Measurements from ENCODE around the gene AKAP12.

The AKAP12 gene

DNA sequence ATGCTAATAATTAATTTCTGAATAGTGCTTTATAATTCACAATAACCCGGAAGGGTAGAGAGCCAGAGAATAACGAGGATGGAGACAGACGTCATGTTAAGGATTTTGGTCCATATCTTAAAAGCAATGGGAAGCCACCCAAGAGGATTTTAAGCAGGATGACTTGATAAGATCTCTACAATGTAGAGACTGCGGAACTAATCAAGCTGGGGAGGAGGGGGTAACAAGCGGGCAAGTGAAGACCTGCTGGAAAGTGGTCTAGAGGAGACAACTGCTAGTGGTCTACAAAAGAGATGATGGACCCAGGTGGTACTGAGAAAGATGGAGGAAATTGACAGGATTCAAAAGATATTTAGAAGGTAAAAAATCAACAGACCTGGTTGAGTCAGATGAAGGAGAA lies 144.4 kb downstream of the AKAP12 start:
- no peak overlapping the region for H2AFZ ChIP-seq (ENCODE audit: low read depth)
- H3K4me2 ChIP-seq, result no peak overlapping the region
- peaks cover 89% of the 10 kb centered on the region for H3K79me2 ChIP-seq (ENCODE audit: insufficient read depth, low read depth)
- H4K20me1 ChIP-seq (ENCODE audit: insufficient read depth), result no peaks in the 10 kb centered on the region
- no peak overlapping the region for H3K4me3 ChIP-seq (IDR thresholded peaks at IDR 0.05; ENCODE audit: insufficient read depth, low read depth, low read length)
- TF ChIP-seq, protein P1, sequence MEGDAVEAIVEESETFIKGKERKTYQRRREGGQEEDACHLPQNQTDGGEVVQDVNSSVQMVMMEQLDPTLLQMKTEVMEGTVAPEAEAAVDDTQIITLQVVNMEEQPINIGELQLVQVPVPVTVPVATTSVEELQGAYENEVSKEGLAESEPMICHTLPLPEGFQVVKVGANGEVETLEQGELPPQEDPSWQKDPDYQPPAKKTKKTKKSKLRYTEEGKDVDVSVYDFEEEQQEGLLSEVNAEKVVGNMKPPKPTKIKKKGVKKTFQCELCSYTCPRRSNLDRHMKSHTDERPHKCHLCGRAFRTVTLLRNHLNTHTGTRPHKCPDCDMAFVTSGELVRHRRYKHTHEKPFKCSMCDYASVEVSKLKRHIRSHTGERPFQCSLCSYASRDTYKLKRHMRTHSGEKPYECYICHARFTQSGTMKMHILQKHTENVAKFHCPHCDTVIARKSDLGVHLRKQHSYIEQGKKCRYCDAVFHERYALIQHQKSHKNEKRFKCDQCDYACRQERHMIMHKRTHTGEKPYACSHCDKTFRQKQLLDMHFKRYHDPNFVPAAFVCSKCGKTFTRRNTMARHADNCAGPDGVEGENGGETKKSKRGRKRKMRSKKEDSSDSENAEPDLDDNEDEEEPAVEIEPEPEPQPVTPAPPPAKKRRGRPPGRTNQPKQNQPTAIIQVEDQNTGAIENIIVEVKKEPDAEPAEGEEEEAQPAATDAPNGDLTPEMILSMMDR (conservative IDR thresholded peaks at IDR 0.05; ENCODE audit: low read depth, low read length), result no peak
- H3K27me3 ChIP-seq (ENCODE audit: insufficient read depth, low read depth), result no peaks in the 10 kb centered on the region
- no peak overlapping the region for H3K27ac ChIP-seq
- no peak overlapping the region for H3K9ac ChIP-seq
- peaks cover 64% of the 10 kb centered on the region for H3K4me1 ChIP-seq (ENCODE audit: low read depth, poor library complexity, severe bottlenecking)
- H3K36me3 ChIP-seq (ENCODE audit: insufficient read depth), result no peaks in the 10 kb centered on the region

DNA sequence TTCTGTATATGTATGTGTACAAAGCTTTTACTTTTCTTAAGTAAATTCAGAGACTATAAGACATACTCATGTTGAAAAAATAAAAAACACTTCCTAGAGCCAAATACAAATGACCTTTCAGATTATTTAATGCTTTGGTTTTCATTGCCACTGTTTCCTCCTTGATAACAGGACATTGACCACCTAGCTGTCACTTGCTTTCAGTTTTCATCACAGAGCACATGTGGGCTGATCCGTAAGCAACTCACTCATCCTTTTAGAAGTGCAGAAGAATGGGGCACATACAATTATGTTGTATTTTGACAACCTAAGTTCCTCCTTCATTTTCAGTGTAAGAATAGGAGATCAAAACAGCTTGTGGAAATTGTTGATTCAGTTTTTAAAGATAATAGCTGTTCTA lies 145.4 kb downstream of the AKAP12 start:
- H3K27me3 ChIP-seq (ENCODE audit: insufficient read depth, low read depth), result no peaks in the 10 kb centered on the region
- H3K9ac ChIP-seq, result no peak overlapping the region
- H3K79me2 ChIP-seq (ENCODE audit: insufficient read depth, low read depth), result peaks cover 85% of the 10 kb centered on the region
- peaks cover 55% of the 10 kb centered on the region for H3K4me1 ChIP-seq (ENCODE audit: low read depth, poor library complexity, severe bottlenecking)
- H3K27ac ChIP-seq, result no peak overlapping the region
- no peak overlapping the region for H3K4me2 ChIP-seq
- H3K4me3 ChIP-seq (IDR thresholded peaks at IDR 0.05; ENCODE audit: insufficient read depth, low read depth, low read length), result no peak overlapping the region
- no peaks in the 10 kb centered on the region for H4K20me1 ChIP-seq (ENCODE audit: insufficient read depth)
- H3K36me3 ChIP-seq (ENCODE audit: insufficient read depth), result no peaks in the 10 kb centered on the region
- TF ChIP-seq, protein P1 (conservative IDR thresholded peaks at IDR 0.05; ENCODE audit: low read depth, low read length), result no peak
- H2AFZ ChIP-seq (ENCODE audit: low read depth), result no peak overlapping the region

DNA sequence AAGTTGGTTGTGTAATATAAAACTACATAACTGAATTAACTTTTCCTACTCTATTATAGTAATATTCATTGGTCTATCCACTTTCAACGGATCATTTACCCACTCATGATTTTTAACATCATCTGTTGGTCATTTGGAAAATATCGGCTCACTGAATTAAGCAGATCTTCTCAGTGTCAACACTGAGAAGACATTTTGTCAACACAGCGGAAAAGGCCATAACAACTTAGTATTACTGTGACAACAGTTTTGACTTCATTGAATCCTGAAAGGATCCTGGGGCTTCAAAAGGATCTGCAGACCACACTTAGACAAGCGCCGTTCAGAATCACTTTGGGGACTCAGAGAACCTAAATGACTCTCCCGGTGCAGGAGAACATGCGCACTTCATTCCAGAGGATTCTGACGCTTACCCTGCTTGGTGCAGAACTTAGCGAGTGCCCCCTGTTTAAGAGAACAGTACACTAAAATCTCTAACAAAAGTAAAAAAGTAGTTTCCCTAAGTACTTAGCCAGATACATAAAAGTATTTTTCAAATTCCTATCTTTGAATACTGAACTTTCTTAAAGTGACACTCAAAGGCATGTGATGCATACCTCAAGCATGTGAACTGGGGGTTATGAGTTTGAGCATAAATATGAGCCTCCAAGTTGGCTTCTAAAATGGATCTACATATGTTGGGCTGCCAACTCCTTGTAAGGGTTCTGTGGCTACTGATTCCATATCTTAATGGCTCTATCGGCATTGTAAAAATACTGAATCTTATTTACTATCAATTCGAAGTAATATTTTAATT lies 147.6 kb downstream of the AKAP12 start:
- no peaks in the 10 kb centered on the region for H3K36me3 ChIP-seq (ENCODE audit: insufficient read depth)
- H3K27ac ChIP-seq, result no peak overlapping the region
- no peaks in the 10 kb centered on the region for H4K20me1 ChIP-seq (ENCODE audit: insufficient read depth)
- H3K79me2 ChIP-seq (ENCODE audit: insufficient read depth, low read depth), result peaks cover 77% of the 10 kb centered on the region
- TF ChIP-seq, protein P1 (conservative IDR thresholded peaks at IDR 0.05; ENCODE audit: low read depth, low read length), result no peak
- no peaks in the 10 kb centered on the region for H3K27me3 ChIP-seq (ENCODE audit: insufficient read depth, low read depth)
- no peak overlapping the region for H3K4me3 ChIP-seq (IDR thresholded peaks at IDR 0.05; ENCODE audit: insufficient read depth, low read depth, low read length)
- H3K4me2 ChIP-seq, result no peak overlapping the region
- H3K4me1 ChIP-seq (ENCODE audit: low read depth, poor library complexity, severe bottlenecking), result peaks cover 37% of the 10 kb centered on the region
- no peak overlapping the region for H2AFZ ChIP-seq (ENCODE audit: low read depth)
- H3K9ac ChIP-seq, result no peak overlapping the region

GRCh38 chr6:151388236-151388635 lies 148.5 kb downstream of the AKAP12 start:
- H3K4me1 ChIP-seq (ENCODE audit: low read depth, poor library complexity, severe bottlenecking), result peaks cover 42% of the 10 kb centered on the region
- H3K4me3 ChIP-seq (IDR thresholded peaks at IDR 0.05; ENCODE audit: insufficient read depth, low read depth, low read length), result no peak overlapping the region
- H3K36me3 ChIP-seq (ENCODE audit: insufficient read depth), result no peaks in the 10 kb centered on the region
- H3K4me2 ChIP-seq, result peak overlapping the region; percentile 75
- H3K79me2 ChIP-seq (ENCODE audit: insufficient read depth, low read depth), result peaks cover 77% of the 10 kb centered on the region
- no peaks in the 10 kb centered on the region for H4K20me1 ChIP-seq (ENCODE audit: insufficient read depth)
- TF ChIP-seq, protein P1 (conservative IDR thresholded peaks at IDR 0.05; ENCODE audit: low read depth, low read length), result no peak
- no peak overlapping the region for H2AFZ ChIP-seq (ENCODE audit: low read depth)
- H3K27ac ChIP-seq, result peak overlapping the region; percentile 97
- H3K27me3 ChIP-seq (ENCODE audit: insufficient read depth, low read depth), result no peaks in the 10 kb centered on the region
- H3K9ac ChIP-seq, result no peak overlapping the region
